Renal cortex interstitium (tissue), 11 donors: ENCODE measurements around the gene IL18R1. TPM values are rescaled to one million over a fixed set of nuclear protein-coding genes. Genes with fewer than 3 reads are reported as not detected.
A peak's percentile ranks its signal among the peaks of the same experiment; 100 is the strongest.

Source experiments
- DNase-seq, 11 donors: peaks; one replicate each; pipeline ENCODE4 v3.0.0-alpha.2; 2013; ENCODE audit warnings: low read depth in 9 of 11, low spot score in 4 of 11; ENCODE audit errors: extremely low read depth in 1 of 11
- polyA plus RNA-seq, 3 donors: library from polyadenylated mRNA; unstranded; fragments of 120-200 nt; gene quantifications; one replicate each; pipeline ENCODE4 v1.2.1, GENCODE V29; 2013; ENCODE audit not compliant: insufficient read length in 3 of 3

The IL18R1 gene
- polyA plus RNA-seq, 3 donors, result 1.8 to 2.9 (median 2.2) TPM

GRCh38 chr2:102376052-102376591, 20.5 kb downstream of the IL18R1 start:
- no peak for DNase-seq

- DNase-seq, result no peak
Observed at GRCh38 chr2:102383722-102384121, 28.1 kb downstream of the IL18R1 start.

GRCh38 chr2:102385522-102385921, 29.9 kb downstream of the IL18R1 start:
- DNase-seq, result no peak

GRCh38 chr2:102386004-102386403, 30.4 kb downstream of the IL18R1 start:
- DNase-seq, result no peak

GRCh38 chr2:102386867-102387541, 31.4 kb downstream of the IL18R1 start:
- no peak for DNase-seq

DNA sequence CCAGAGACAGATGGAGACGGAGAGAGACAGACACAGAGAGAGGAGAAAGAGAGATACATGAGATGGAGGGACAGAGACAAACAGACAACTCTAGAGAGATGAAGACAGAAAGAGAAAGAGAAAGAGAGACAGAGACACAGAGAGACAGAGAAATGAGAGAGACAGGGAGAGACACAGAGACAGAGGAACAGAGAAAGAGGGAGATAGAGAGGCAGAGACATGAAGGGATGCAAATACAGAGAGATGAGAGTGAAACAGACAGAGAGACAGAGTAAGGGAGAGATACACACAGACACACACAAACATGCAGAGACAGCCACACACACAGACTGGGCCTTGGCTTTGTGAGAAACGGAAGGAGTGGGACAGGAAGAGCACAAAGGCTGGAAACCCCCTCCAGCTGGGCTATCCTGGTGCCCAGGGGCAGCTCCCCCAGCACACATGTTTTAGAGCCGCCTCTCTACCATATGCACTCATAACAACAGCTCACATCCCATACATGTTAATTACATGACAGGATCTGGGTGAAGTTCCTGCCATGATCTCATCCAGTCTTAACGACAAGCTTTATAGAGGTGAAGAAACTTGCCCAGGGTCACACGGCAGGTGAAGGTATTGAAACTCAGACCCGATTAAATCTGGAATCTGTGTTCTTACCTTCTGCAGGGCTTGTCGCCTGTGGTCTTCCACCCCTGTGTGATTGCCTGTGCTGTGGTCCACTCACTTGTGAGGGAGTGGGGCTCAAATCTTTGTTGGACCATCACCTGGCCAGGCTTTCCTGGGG, 32.4 kb downstream of the IL18R1 start:
- no peak for DNase-seq

- peak in 1 of 11 donors; percentile 1 for DNase-seq
Observed at GRCh38 chr2:102391565-102391964, 36.0 kb downstream of the IL18R1 start.

DNA sequence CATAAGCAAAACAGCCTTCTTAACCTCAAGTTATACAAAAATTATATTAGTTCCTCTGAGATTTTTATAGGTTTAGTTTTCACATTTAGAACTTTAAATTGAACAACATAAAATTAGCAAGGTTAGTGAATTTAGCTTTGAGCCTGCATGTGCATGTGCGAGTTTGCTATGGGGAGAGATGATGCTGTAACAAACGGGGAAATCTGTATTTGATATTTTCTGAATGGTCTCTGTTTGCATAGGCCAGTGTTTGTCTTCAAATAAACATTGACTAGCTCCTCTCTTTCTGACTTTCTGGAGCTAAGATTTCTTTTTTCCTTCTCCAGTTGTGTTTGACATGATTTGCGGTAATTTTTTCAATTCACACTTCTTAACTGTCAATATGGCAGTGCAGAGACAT, 36.5 kb downstream of the IL18R1 start:
- DNase-seq, result no peak

- no peak for DNase-seq
Observed at GRCh38 chr2:102392942-102393341, 37.3 kb downstream of the IL18R1 start.

GRCh38 chr2:102396012-102396411, 40.4 kb downstream of the IL18R1 start:
- DNase-seq, result no peak

DNA sequence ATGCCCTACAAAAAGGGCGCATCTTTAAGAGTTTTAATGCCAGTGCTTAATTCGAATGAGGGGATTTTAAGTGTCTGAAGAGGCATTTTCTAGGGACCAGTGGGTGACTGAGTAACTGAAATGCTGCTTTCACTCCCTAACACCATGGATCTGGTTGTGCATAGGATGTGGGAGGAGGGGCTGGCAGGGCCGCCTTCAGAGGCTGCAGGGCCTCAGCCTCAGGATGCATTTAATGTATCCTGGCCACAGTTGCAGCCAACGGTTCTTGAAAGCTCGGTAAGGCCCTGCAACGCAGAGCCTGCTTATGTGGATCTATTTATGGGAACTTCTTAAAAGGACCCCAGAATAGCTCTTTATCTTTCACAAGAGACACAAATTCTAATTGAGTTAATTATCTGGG, 41.6 kb downstream of the IL18R1 start:
- DNase-seq, result no peak

DNA sequence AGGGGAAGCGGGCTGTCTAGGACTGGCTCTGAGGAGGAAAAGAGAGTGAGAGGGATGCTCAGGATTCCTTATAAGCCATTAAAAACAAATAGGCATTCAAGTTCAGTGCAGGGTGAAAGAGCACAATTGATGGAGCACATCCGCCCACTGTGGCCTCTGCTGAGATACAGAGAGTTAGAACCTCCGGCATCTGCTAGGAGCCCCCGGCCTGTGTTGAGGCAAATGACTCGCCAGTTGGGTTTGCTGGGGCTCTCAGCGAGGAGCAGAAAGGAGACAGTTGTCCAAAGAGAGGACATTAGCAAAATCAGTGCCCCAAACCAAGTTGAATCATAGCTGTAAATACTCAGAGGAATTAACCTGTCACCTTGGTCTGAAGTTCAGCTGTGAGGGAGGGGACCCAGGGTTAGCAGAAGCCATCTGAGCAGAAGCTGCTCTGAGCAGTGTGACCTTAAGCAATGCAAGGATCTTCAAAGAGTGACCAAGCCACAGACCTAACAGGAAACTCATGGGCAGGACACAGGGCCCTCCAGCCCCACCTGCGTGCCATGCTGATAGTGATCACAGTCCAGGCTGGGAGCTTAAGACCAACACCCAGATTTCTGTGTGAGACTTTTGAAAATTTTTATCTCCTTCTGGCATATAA, 44.0 kb downstream of the IL18R1 start:
- DNase-seq, result no peak

DNA sequence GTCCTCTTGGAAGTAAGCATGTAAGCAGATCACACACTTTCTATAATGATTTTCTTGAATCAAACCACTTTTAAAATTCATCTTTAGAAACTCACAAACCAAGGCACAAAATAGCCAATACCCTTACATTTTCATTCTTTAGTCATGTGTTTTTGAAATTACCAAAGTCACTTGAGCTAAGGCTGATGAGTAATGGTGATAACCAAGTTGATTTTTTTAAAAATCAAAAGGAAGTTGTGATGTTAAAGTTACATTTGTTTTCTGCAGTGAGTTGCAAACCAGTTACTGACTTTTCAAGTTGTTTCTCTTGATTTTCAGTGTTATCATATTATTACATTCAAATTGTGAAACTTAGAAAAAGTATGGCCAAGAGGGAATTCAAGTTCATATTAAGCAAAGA, 45.9 kb downstream of the IL18R1 start:
- no peak for DNase-seq

GRCh38 chr2:102401865-102402264, 46.3 kb downstream of the IL18R1 start:
- no peak for DNase-seq

GRCh38 chr2:102410952-102411351, 55.4 kb downstream of the IL18R1 start:
- DNase-seq, result no peak

- DNase-seq, result no peak
Observed at GRCh38 chr2:102412199-102412598, 56.6 kb downstream of the IL18R1 start.

DNA sequence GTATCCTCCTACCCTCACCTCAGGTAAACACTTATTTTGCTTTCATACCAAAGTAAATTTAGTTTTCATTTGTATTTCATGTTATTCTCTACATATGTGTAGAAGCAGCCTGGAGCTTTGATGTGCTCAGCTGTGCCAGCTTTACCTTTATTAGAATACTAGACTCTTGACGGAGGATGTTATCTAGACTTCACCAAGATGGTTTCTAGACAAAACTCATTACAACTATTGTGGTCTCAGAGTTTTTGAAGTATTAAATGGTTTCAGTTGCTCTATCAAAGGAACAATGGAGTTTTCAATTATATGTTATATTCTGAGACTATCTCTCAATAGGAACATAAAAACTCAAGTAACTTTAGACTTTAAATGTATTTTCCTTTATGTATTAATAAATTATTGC, 62.4 kb downstream of the IL18R1 start:
- DNase-seq, result no peak

- no peak for DNase-seq
Observed at GRCh38 chr2:102418421-102418961, 62.9 kb downstream of the IL18R1 start.

- DNase-seq, result no peak
Observed at GRCh38 chr2:102420290-102420689, 64.7 kb downstream of the IL18R1 start.
